HuH-7 (cell line): ENCODE data around the gene CSDE1.
"Not testable (repeated sequence)": the region's sequence is repeated elsewhere in the genome, so short reads cannot be mapped to it uniquely, and the experiment has no call there.

Source experiments
- DNase-seq: peaks from one replicate; pipeline ENCODE4 v3.0.0; 2011; ENCODE audit warnings: low spot score

CSDE1 gene

DNA sequence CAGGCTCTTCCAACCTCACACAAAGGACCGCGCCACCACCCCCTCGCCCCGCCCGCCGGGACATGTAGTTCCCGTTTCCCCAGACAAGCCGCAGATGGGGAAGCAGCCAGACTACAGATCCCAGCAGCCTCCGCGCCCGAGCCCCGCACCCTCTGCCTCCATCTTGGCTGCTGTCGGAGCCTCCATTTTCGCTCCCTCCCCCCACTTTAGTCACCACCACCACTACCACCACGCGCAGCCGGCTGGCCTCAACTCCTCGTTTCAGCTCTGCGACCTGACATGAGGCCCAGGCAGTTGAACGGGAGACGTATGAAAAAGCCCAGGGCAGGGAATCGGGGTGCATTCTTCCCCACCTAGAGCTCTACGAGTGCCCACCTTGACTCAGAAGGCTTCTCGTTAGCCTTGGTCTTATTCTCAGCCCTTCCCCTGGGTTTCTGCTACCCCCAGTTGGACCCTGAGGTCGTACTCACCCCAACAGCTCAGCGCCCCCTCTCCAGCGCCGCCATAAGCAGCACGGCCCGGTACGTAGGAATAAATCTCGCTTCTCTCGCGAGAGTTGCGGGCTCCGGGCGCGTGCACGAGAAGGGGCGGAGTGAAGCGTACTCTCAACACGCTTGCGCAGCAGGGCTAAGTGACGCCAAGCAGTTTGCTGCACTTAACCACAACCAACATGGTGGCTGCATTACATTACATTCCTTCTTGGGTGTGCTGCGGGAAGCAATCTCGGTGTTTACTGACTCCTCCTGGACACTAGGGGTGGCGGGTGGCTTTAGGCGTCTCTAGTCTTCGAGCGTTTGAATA is at the start of gene CSDE1:
Gene CSDE1, minus strand, starts transcription at position 530 of the 801 bp plus-strand sequence. CDS start 18,094 bp downstream, outside the sequence.
- peak; percentile 65 for DNase-seq

DNA sequence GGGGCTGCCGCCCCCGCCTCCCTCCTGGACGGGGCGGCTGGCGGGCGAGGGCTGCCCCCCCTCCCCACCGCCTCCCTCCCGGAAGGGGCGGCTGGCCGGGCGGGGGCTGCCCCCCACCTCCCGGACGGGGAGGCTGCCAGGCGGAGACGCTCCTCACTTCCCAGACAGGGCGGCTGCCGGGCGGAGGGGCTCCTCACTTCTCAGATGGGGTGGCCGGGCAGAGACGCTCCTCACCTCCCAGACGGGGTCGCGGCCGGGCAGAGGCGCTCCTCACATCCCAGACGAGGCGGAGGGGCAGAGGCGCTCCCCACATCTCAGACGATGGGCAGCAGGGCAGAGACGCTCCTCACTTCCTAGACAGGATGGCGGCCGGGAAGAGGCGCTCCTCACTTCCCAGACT is 46.7 kb upstream of the CSDE1 start:
- DNase-seq: not testable (repeated sequence)

DNA sequence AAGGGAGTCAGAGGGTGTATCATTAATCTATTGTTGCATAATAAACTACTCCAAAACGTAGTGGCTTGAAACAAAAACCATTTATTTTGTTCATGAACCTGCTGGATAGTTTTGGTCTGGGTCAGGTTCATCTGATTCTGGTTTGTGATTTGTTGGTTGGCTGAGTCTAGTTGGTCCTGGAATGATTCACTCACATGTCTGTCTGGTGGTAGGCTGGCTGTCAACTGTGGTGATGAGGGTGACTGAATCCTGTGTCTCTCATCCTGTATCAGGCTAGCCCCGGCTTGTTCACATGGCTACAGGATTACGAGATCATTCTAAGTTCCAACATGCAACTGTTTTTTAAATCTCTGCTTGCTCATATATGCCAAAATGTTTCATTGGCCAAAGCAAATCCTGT is 45.2 kb upstream of the CSDE1 start:
- no peak for DNase-seq

DNA sequence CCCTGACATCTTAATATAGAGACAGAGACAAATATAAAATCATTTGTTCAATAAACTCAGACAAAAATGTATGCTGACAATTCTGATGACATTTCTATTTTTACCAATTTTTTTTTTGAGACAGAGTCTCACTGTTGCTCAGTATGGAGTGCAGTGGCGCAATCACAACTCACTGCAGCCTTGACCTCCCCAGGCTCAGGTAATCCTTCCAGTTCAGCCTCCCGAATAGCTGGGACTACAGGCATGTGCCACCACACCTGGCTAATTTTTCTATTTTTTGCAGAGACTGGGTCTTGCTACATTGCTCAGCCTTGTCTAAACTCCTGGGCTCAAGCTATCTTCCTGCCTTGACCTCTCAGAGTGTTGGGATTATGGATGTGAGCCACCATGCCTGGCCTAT is 36.3 kb upstream of the CSDE1 start:
- no peak for DNase-seq

DNA sequence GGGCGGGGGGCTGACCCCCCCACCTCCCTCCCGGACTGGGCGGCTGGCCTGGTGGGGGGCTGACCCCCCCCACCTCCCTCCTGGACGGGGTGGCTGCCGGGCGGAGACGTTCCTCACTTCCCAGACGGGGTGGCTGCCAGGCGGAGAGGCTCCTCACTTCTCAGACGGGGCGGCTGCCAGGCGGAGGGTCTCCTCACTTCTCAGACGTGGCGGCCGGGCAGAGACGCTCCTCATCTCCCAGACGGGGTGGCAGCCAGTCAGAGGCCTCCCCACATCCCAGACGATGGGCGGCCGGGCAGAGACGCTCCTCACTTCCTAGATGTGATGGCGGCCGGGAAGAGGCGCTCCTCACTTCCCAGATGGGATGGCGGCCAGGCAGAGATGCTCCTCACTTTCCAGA is 32.8 kb upstream of the CSDE1 start:
- not testable (repeated sequence) for DNase-seq

DNA sequence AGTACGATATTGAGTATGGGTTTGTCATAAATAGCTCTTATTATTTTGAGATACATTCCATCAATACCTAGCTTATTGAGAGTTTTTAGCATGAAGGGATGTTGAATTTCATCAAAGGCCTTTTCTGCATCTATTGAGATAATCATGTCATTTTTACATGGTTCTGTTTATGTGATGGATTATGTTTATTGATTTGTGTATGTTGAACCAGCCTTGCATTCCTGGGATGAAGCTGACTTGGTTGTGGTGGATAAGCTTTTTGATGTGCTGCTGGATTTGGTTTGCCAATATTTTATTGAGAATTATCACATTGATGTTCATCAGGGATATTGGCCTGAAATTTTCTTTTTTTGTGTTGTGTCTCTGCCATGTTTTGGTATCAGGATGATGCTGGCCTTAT is 28.7 kb upstream of the CSDE1 start:
- not testable (repeated sequence) for DNase-seq

DNA sequence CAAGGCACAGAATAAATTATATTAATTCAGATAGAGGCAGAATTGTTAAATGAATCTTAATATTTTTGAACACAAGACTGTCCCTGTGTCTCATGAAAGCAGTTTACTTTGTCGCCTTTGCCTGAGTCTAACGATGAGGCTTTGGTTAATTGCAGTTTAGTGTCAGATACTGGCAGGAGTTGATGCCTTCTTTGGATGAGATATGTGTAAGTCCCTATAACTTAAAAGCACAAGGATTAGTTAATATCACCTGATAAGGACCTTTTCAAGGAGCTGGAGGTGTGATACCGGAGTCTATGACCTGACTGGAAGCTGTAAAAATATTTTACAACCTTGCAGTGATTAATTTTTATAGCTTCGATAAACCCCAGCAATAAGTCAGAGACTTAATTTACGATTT is 24.7 kb upstream of the CSDE1 start:
- DNase-seq: no peak

DNA sequence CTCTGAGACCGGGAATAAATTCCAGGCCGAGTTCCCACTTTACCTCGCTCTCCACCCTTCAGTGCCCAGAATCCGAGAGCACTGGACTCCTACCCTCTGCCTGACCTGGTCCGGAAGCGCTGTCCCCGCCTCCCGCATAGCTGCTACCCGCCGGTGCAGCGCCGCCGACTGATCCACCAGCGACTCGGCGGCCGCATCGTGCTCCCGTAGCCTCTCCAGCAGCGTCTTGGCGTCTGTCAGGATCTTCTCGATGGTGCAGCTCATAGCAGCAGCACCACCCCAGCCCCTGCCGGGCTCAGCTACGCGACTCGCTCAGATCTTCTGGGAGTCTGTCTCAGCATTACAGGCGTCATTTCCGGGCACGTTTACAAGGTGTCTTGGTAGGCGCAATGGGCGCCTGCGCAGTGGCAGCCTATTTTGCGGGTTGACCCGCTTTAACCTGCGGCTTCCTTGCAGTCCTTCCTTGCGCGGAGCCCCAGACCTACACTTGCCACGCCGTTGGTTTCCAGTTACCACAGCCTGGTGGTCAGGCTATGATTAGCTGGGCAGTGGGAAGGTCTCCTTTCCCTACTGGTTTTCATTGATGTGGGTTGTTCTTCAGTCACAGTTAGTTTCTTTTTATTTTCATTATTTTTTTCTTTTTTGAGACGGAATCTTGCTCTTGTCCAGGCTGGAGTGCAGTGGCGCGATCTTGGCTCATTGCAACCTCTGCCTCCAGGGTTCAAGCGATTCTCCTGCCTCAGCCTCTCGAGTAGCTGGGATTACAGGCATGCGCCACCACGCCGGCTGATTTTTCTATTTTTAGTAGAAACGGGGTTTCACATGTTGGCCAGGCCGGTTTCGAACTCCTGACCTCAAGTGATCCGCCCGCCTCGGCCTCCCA is 22.8 kb upstream of the CSDE1 start, which contains the start of gene SIKE1:
Gene SIKE1, minus strand, starts transcription at position 342 of the 883 bp plus-strand sequence. Its CDS starts 78 bp downstream, at position 264.
- DNase-seq: peak; percentile 83

DNA sequence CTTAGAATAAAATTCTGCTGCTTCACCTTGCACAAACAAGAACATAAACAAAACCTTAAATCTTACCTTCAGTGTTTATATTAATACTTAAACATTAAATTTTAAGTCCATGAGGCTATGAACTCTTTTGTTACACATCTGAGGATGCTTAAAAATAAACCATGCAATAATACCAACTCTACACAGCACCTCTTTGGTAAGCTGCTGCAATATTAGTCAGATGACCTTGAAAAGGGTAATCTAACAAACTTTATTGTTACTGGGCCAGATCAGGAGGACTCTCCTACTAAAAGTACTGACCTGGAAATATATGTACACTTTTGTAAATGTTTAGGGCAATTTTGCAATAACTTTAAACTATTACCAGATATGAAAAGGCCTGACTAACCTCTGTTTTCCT is 21.9 kb upstream of the CSDE1 start:
- DNase-seq: no peak

DNA sequence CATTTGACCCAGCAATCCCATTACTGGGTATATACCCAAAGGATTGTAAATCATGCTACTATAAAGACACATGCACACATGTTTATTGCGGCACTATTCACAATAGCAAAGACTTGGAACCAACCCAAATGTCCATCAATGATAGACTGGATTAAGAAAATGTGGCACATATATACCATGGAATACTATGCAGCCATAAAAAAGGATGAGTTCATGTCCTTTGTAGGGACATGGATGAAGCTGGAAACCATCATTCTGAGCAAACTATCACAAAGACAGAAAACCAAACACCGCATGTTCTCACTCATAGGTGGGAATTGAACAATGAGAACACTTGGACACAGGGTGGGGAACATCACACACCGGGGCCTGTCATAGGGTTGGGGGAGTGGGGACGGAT is 18.9 kb upstream of the CSDE1 start:
- DNase-seq: not testable (repeated sequence)

DNA sequence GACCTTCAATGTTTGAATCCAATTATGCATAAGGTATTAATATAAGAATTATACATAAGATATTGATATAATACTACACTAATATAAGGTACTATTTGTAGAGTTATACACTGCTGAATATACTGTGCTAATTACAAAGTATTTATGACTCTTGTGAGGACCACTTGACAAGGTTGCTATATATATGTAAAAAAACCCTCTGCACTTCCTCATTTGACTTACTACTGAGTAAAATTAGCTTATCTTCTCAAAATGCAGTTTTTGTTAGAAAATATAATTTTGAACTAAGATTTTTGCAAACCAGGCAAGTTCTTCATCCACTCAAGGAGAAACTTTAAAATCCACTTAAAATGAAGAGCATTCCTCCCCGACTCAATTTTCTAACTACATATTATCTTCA is 14.2 kb upstream of the CSDE1 start:
- DNase-seq: no peak

DNA sequence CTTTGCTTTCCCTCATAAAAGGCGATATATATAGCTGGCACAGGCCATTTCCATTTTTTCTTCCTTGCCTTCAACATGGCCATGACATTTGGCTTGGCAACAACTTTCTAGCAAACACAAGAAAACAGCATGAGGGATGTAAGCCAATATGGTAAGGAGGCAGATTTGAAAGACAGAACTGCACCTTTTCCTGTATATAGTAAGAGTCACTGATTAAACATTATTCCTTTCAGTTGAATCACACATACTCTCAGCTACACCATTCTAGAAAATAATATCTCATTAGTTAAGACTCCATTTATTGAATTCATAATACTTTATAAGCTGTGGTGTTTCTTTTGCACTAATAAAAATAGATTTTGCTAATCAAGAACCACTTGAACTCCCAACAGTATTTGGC is 13.2 kb upstream of the CSDE1 start:
- no peak for DNase-seq

DNA sequence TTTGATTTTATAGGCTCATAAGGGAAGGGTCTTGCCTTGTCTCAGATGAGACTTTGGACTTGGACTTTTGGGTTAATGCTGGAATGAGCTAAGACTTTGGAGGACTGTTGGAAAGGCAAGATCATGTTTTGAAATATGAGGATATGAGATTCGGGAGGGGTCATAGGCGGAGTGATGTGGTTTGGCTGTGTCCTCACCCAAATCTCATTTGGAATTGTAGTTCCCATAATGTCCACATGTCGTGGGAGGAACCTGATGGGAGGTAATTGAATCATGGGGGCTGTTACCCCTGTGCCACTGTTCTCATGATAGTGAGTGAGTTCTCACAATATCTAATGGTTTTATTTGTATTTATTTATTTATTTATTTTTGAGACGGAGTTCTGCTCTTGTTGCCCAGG is 6.9 kb upstream of the CSDE1 start:
- no peak for DNase-seq

DNA sequence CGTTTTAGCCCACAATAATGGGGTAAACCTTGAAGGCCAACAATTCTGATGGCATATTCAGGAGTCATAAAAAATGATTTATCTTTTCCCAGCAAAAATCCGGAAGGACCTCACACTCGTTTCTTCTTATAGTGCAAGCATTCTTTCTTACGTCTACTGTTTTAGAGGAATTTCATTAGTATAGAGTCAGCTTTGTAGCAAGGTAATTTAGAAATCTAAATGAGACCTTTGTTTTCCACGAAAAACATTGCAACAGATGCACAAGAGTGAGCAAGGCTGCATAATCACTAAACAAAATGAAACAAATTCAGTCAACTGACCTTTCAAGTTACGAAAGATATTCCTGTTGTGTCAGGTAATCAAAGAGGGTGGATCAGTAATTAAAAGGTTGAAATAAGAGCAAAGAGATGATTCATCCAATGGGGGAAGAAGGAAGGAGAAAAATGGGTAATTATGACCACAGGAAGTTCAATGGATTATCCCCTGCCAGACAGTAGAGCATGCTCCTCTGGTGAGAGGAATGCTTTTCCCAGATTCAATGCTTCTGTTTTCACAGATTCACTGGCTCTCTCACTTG is 560 bp upstream of the CSDE1 start:
- no peak for DNase-seq

DNA sequence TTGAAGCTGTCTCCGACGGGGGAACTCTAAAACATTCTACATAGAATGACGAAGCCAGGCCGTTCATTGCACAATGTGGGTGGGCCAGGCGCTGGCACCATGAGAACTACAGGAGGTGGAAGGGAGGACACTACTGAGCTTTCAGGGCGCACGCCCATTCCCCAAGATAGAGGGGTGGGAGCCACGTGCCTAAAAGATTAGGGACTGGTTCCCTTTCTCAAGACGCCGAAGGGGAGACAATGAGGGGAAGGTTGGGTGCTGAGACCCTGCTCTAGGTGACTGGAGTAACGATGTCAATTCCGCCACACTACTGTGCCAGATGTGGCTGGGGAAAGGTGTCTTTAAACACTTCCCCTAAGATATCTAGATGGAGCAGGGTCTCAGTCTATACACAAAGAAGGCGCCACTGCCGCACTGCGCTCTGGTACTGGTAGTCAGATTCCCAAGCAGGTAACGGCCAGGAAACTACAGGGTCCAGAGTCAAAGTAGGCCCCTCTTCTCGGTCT is 782 bp downstream of the CSDE1 start:
- no peak for DNase-seq

DNA sequence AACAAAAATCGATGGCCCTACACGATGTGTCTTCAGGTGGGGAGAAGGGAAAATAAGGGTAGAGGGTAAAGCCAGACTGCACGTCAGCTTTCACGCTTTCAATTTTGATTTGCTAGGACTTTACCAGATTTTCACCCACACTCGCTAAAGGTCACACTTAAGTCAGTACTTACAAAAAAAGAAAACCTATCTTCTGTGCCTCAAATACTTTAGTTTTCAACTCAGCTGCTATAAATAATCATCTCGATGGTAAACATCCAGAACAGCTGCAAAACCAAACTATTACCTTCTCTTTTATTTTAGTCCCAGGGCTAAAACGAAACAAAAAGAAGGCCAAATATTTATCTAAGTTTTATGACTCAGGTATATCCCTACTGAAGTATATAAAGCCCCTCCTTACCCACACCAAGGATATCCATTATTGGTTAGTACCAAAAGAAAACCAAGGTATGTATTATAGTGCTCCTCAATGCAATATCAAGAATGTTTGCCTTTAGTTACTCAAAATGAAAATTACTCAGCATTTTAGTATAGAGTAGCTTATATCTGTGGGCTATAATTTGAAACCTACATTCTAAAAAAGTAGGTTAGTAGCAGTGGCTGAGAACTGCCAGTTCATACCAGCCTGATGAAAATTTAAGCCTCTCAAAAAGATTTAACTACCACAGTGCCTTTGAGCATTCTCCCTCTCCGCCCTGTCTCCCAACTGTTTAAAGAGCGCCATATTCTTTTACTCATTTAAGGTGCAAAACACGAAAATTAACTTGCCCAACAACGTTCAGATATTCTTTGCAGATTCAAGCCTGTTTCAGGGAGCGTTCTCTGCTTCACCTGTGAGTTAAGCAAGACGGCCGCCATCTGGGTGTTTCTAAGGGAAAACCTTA is 1.5 kb downstream of the CSDE1 start:
- DNase-seq: no peak

DNA sequence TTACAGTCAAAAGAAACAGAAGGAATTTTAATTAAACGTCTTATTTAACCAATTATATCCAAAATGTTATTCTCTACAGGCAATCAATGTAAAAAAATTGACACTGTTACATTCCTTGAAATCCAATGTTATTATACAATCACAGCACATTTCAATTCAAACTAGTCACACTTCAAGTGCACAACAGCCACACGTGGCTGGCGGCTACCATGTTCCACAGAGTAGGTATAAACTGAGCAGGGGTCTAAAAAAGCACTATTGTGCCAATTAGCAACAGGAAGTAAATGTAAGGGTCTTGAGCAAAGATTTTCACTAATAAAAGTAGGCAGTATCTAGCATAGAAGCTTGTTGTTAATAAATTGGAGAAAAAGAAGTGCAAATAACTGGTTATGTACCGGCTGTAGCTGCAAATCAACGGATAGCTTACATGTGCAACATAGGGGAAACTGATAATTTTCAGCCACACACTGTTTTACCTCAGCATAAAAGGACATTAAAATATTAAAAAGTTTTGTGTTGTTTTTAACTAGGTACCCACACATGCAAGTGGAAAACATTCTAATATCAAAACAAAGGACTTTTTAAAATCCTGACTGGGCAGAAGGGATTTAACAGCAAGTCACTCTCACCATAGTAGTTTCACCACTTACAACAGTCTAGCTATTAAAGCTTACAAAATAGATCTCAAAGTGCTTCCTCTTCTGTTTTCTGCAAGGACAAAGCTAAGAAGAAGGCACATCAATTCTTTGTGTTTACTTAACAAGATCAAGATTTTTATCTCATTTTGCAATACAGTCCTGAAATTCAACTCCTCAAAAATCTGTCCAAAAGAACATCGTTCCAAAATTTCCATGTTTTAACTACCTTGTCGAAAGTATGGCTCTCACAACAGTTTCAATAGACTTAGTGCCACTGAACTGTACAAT is 2.5 kb downstream of the CSDE1 start:
- DNase-seq: no peak

DNA sequence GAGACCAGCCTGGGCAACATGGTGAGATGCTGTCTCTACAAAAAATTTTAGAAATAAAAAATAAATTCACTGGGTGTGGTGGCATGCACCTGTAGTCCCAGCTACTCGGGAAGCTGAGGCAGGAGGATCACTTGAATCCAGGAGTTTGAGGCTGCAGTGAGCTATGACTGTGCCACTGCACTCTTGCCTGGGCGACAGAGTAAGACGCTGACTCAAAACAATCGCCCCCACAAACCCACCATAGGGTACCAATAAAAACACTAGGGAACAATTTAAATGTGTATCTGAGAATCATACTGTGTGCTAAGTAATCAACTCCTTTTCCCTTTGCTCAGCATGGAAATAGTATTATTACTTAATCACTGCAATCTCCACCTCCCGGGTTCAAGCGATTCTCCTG is 4.1 kb downstream of the CSDE1 start:
- DNase-seq: not testable (repeated sequence)

DNA sequence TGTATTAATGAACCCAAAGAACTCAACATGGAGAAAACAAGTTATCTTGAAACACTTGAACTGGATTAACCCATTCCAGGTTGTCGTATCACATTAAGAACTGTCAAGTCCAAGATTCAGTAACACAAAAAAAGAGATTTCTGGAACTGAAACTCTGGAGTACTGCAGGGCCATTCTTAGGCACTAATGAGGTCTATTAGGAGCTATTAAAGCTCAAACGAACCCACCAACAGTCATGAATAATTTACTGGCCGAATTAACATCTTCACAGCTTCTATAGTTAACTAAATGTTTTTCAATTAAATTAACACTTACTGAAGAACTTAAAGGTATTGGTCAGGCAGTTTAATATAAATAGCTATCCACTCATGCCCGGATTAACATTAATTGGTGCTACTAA is 4.6 kb downstream of the CSDE1 start:
- no peak for DNase-seq

DNA sequence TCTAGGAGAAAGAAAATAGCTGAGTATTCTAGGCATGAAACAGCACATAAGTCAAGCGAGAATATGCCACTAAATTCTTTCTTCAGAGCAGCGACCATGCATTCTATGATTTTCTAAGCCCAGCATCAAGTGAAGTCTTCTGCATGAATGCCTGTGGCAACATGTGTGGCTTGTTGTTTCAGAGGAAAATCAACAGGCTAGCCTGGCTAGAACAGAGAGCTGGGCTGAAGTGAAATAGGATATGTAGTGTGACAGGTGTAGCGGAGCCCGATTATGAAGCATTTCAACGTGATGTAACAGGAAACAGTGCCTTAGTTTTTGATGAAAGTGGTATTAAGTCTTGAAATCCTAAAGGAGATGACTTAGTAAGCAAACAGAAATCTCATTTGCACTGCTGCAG is 7.0 kb downstream of the CSDE1 start:
- no peak for DNase-seq
